MCF 10A (cell line): ENCODE results near the gene TRAF2. TPM values are rescaled to one million over a fixed set of nuclear protein-coding genes. Genes with fewer than 3 reads are reported as not detected.

Experiments
- BruUV-seq: library from RNA; stranded (reverse); fragments of 400-500 nt; replicated peaks from 2 replicates; lab custom pipeline; 2021; lab: Mats Ljungman, UMichigan
- CTCF ChIA-PET: fragments of 300-600 bp; sonication (Branson Sonifier 250); formaldehyde crosslinking; extraction: SDS; loops from one replicate; lab custom pipeline; 2021; ENCODE audit warnings: antibody characterized with exemption, inconsistent platforms; lab: Yijun Ruan, JAX
- POLR2A ChIA-PET: fragments of 300-600, 350-650 bp; sonication (Branson Sonifier 250); formaldehyde crosslinking; extraction: SDS; loops from one replicate; lab custom pipeline; 2020; ENCODE audit warnings: antibody characterized with exemption, inconsistent platforms; lab: Yijun Ruan, JAX
- DNase-seq: peaks from one replicate; pipeline ENCODE4 v3.0.0-alpha.2; 2018; ENCODE audit not compliant: unreplicated experiment
- H3K27ac Mint-ChIP-seq: one replicate; pipeline ENCODE4 v1.8.0; 2022; ENCODE audit warnings: mild to moderate bottlenecking, low read depth, mixed read lengths; ENCODE audit not compliant: unreplicated experiment
- H3K27me3 Mint-ChIP-seq: one replicate; pipeline ENCODE4 v1.8.0; 2022; ENCODE audit warnings: mixed read lengths; ENCODE audit not compliant: insufficient read depth, unreplicated experiment
- H3K36me3 Mint-ChIP-seq: one replicate; pipeline ENCODE4 v1.8.0; 2022; ENCODE audit warnings: mild to moderate bottlenecking, moderate library complexity, mixed read lengths; ENCODE audit not compliant: insufficient read depth, unreplicated experiment
- H3K4me1 Mint-ChIP-seq: one replicate; pipeline ENCODE4 v1.8.0; 2022; ENCODE audit warnings: mixed read lengths; ENCODE audit not compliant: insufficient read depth, unreplicated experiment
- H3K4me3 Mint-ChIP-seq: one replicate; pipeline ENCODE4 v1.8.0; 2022; ENCODE audit warnings: mild to moderate bottlenecking, moderate library complexity, mixed read lengths; ENCODE audit not compliant: unreplicated experiment
- H3K9me3 Mint-ChIP-seq: one replicate; pipeline ENCODE4 v1.8.0; 2022; ENCODE audit warnings: mixed read lengths; ENCODE audit not compliant: unreplicated experiment
- intact Hi-C: fragments of 100-400 bp; cut with micrococcal nuclease; formaldehyde crosslinking; loops from 2 replicates; pipeline ENCODE4 v1.14.1; 2022
- total RNA-seq: library from RNA; stranded (reverse); gene quantifications from 2 replicates; pipeline ENCODE4 v1.2.3, GENCODE V29; 2022
- TF ChIP-seq, protein P1 (sequence below): fragments of 200-600 bp; IDR thresholded peaks from one replicate; pipeline ENCODE4 v1.8.0; 2022; ENCODE audit warnings: antibody characterized with exemption, mild to moderate bottlenecking; ENCODE audit not compliant: unreplicated experiment

The TRAF2 gene
- total RNA-seq, 1 experiment from 2014 or later: 14.1 TPM

DNA sequence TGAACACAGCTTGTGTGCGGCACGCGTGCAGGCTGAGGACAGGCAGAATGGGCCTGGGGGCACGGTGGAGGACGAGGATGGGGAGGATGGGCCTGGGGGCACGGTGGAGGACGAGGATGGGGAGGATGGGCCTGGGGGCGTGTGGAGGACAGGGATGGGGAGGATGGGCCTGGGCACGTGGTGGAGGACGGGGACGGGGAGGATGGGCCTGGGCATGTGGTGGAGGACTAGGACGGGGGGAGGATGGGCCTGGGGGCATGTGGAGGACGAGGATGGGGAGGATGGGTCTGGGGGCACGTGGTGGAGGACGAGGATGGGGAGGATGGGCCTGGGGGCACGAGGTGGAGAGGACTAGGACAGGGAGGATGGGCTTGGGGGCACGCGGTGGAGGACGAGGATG is 36.2 kb downstream of the TRAF2 start:
- BruUV-seq: no TSS peak
- intact Hi-C loops: no loop called here

DNA sequence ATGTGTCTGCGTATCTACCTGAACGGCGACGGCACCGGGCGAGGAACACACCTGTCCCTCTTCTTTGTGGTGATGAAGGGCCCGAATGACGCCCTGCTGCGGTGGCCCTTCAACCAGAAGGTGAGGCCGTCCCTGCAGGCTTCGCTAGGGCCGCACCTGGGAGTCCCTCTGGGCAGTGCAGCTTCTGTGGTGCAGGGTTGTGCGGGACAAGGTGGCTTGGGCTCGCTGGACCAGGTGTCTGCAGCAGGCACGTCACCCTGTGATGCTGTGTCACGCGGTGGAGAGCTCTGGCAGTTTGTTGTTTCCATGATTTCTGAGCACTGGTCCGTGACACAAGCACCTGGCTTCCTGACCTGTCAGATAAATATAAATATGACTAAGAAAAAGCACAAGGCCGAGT is 37.6 kb downstream of the TRAF2 start:
- peaks cover 6% of the 10 kb centered on the region for H3K4me1 Mint-ChIP-seq
- no peaks in the 10 kb centered on the region for H3K9me3 Mint-ChIP-seq
- intact Hi-C loops: no loop called here
- ChIA-PET POLR2A (no interaction called here), CTCF (no interaction called here)
- no TSS peak for BruUV-seq
- no peak overlapping the region for H3K27ac Mint-ChIP-seq
- no peak for DNase-seq
- no peaks in the 10 kb centered on the region for H3K27me3 Mint-ChIP-seq
- no peak overlapping the region for H3K4me3 Mint-ChIP-seq
- H3K36me3 Mint-ChIP-seq: peaks cover 52% of the 10 kb centered on the region
- TF ChIP-seq, protein P1, sequence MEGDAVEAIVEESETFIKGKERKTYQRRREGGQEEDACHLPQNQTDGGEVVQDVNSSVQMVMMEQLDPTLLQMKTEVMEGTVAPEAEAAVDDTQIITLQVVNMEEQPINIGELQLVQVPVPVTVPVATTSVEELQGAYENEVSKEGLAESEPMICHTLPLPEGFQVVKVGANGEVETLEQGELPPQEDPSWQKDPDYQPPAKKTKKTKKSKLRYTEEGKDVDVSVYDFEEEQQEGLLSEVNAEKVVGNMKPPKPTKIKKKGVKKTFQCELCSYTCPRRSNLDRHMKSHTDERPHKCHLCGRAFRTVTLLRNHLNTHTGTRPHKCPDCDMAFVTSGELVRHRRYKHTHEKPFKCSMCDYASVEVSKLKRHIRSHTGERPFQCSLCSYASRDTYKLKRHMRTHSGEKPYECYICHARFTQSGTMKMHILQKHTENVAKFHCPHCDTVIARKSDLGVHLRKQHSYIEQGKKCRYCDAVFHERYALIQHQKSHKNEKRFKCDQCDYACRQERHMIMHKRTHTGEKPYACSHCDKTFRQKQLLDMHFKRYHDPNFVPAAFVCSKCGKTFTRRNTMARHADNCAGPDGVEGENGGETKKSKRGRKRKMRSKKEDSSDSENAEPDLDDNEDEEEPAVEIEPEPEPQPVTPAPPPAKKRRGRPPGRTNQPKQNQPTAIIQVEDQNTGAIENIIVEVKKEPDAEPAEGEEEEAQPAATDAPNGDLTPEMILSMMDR: no peak

More for the DNA sequence above, 36.2 kb downstream of the TRAF2 start:
- H3K4me3 Mint-ChIP-seq: no peak overlapping the region
- H3K9me3 Mint-ChIP-seq: no peaks in the 10 kb centered on the region
- ChIA-PET CTCF (no interaction called here), POLR2A (no interaction called here)
- peaks cover 52% of the 10 kb centered on the region for H3K36me3 Mint-ChIP-seq
- H3K27ac Mint-ChIP-seq: no peak overlapping the region
- no peak for DNase-seq
- H3K27me3 Mint-ChIP-seq: no peaks in the 10 kb centered on the region
- peaks cover under 1% of the 10 kb centered on the region for H3K4me1 Mint-ChIP-seq
- TF ChIP-seq, protein P1: no peak

DNA sequence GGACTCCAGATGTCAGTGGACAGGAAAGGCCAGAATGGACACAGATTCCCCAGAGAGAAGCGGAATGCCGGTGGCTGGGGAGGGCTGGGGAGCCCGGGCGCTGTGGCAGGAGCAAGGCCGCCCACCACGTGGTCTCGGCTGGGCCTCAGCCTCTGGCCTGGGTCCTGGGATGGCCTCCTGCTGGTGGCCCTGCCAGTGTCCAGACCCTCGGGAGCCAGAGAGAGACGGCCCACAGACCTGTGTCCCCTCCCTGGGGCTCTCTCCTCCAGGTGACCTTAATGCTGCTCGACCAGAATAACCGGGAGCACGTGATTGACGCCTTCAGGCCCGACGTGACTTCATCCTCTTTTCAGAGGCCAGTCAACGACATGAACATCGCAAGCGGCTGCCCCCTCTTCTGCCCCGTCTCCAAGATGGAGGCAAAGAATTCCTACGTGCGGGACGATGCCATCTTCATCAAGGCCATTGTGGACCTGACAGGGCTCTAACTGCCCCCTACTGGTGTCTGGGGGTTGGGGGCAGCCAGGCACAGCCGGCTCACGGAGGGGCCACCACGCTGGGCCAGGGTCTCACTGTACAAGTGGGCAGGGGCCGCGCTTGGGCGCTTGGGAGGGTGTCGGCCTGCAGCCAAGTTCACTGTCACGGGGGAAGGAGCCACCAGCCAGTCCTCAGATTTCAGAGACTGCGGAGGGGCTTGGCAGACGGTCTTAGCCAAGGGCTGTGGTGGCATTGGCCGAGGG is 39.3 kb downstream of the TRAF2 start:
- no TSS peak for BruUV-seq
- POLR2A ChIA-PET: interaction anchor here (1.0 kb wide), 1 partner anchor 12 kb away, joined by 4 read pairs; no protein-coding TSS in a partner anchor
- no peaks in the 10 kb centered on the region for H3K9me3 Mint-ChIP-seq
- TF ChIP-seq, protein P1: no peak
- H3K4me1 Mint-ChIP-seq: peaks cover 6% of the 10 kb centered on the region
- peaks cover 40% of the 10 kb centered on the region for H3K36me3 Mint-ChIP-seq
- intact Hi-C loops: no loop called here
- no peak for DNase-seq
- no peak overlapping the region for H3K4me3 Mint-ChIP-seq
- no peaks in the 10 kb centered on the region for H3K27me3 Mint-ChIP-seq
- H3K27ac Mint-ChIP-seq: no peak overlapping the region
- CTCF ChIA-PET: interaction anchor here (0.5 kb wide), 1 partner anchor 117 kb away, joined by 3 read pairs; no protein-coding TSS in a partner anchor

DNA sequence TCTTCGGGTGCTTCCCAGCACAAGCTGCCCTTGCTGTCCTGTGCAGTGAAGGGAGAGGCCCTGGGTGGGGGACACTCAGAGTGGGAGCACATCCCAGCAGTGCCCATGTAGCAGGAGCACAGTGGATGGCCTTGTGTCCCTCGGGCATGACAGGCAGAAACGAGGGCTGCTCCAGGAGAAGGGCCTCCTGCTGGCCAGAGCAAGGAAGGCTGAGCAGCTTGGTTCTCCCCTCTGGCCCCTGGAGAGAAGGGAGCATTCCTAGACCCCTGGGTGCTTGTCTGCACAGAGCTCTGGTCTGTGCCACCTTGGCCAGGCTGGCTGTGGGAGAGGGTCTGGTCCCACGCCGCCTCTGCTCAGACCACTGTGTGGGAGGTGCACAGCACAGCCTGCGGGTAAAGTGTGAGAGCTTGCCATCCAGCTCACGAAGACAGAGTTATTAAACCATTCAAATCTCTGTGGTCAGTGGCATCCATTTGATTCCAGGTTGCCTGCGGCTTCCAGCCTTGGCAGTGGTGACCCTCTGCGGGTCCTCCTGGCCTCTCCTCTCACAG is 39.9 kb downstream of the TRAF2 start:
- no peaks in the 10 kb centered on the region for H3K9me3 Mint-ChIP-seq
- ChIA-PET CTCF (interaction anchor here (0.5 to 0.8 kb wide), 2 partner anchors 103 to 116 kb away, joined by 3 to 4 read pairs; no protein-coding TSS in a partner anchor), POLR2A (interaction anchor here (1.0 kb wide), 1 partner anchor 11 kb away, joined by 4 read pairs; no protein-coding TSS in a partner anchor)
- BruUV-seq: no TSS peak
- peaks cover 37% of the 10 kb centered on the region for H3K36me3 Mint-ChIP-seq
- peaks cover 6% of the 10 kb centered on the region for H3K4me1 Mint-ChIP-seq
- intact Hi-C loops: no loop called here
- H3K27ac Mint-ChIP-seq: no peak overlapping the region
- no peaks in the 10 kb centered on the region for H3K27me3 Mint-ChIP-seq
- DNase-seq: no peak
- TF ChIP-seq, protein P1: no peak
- H3K4me3 Mint-ChIP-seq: no peak overlapping the region
